Measurements from ENCODE around the gene BEX3.
"Not testable (repeated sequence)": the region's sequence is repeated elsewhere in the genome, so short reads cannot be mapped to it uniquely, and the experiment has no call there.

BEX3 gene

GRCh38 chrX:103384672-103385071 lies 8.3 kb downstream of the BEX3 start:
- DNase-seq: no peak

- DNase-seq: not testable (repeated sequence)
These were observed 9.0 kb downstream of the BEX3 start for GRCh38 chrX:103385283-103385830.

- no peak for DNase-seq
These were observed 10.0 kb downstream of the BEX3 start for GRCh38 chrX:103386332-103386731.

GRCh38 chrX:103393487-103393886 lies 17.1 kb downstream of the BEX3 start:
- DNase-seq: no peak

- DNase-seq: no peak
These were observed 19.8 kb downstream of the BEX3 start for GRCh38 chrX:103396186-103396585.

GRCh38 chrX:103396660-103397059 lies 20.3 kb downstream of the BEX3 start:
- DNase-seq: no peak

- no peak for DNase-seq
These were observed 21.4 kb downstream of the BEX3 start for GRCh38 chrX:103397707-103398106.

GRCh38 chrX:103398421-103398864 lies 22.1 kb downstream of the BEX3 start:
- DNase-seq: peak; percentile 80

GRCh38 chrX:103399744-103400143 lies 23.4 kb downstream of the BEX3 start:
- DNase-seq: peak; percentile 13

- DNase-seq: no peak
These were observed 24.6 kb downstream of the BEX3 start for GRCh38 chrX:103400931-103401330.

- peak; percentile 71 for DNase-seq
These were observed 28.1 kb downstream of the BEX3 start for GRCh38 chrX:103404231-103405008.

- DNase-seq: no peak
These were observed 28.6 kb downstream of the BEX3 start for GRCh38 chrX:103405009-103405333.

GRCh38 chrX:103406256-103406655 lies 29.9 kb downstream of the BEX3 start:
- no peak for DNase-seq

- DNase-seq: no peak
These were observed 31.4 kb downstream of the BEX3 start for GRCh38 chrX:103407776-103408175.

GRCh38 chrX:103411721-103412120 lies 35.4 kb downstream of the BEX3 start:
- not testable (repeated sequence) for DNase-seq

- DNase-seq: no peak
These were observed 37.5 kb downstream of the BEX3 start for GRCh38 chrX:103413705-103414387.

- no peak for DNase-seq
These were observed 38.2 kb downstream of the BEX3 start for GRCh38 chrX:103414561-103414960.

- DNase-seq: no peak
These were observed 38.7 kb downstream of the BEX3 start for GRCh38 chrX:103415068-103415467.

- DNase-seq: peak; percentile 50
These were observed 39.2 kb downstream of the BEX3 start for GRCh38 chrX:103415528-103415927.

- no peak for DNase-seq
These were observed 41.0 kb downstream of the BEX3 start for GRCh38 chrX:103417370-103417769.

- DNase-seq: no peak
These were observed 41.6 kb downstream of the BEX3 start for GRCh38 chrX:103417933-103418332.

GRCh38 chrX:103418811-103419340 lies 42.5 kb downstream of the BEX3 start:
- peak; percentile 14 for DNase-seq

GRCh38 chrX:103423955-103424638 lies 47.8 kb downstream of the BEX3 start:
- DNase-seq: no peak
